SK-N-SH treated with all-trans-retinoic acid at 6 μM for 48 hours (cell line): ENCODE data around the gene ATP8A2.

Experiments
- BACH2 ChIP-seq: fragments of 250-450 bp; sonication (Bioruptor Pico); IDR thresholded peaks from 2 replicates; pipeline ENCODE4 v1.9.0; 2021; ENCODE audit warnings: mild to moderate bottlenecking, borderline replicate concordance
- CREB5 ChIP-seq: fragments of 250-450 bp; sonication (Bioruptor Pico); IDR thresholded peaks from 2 replicates; pipeline ENCODE4 v1.5.1; 2020; ENCODE audit warnings: low read depth, mild to moderate bottlenecking, moderate library complexity
- CSDC2 ChIP-seq: fragments of 250-450 bp; sonication (Bioruptor Pico); IDR thresholded peaks from 2 replicates; pipeline ENCODE4 v1.5.0; 2020; ENCODE audit warnings: mild to moderate bottlenecking, moderate library complexity
- CSRNP3 ChIP-seq: fragments of 250-450 bp; sonication (Bioruptor Pico); IDR thresholded peaks from 2 replicates; pipeline ENCODE4 v1.5.1; 2021; ENCODE audit warnings: mild to moderate bottlenecking, moderate library complexity
- RARB ChIP-seq: fragments of 250-450 bp; sonication (Bioruptor Pico); IDR thresholded peaks from 2 replicates; pipeline ENCODE4 v1.8.0; 2021; ENCODE audit warnings: mild to moderate bottlenecking, moderate library complexity
- TSHZ2 ChIP-seq: fragments of 250-450 bp; sonication (Bioruptor Pico); IDR thresholded peaks from 2 replicates; pipeline ENCODE4 v1.5.0; 2020; ENCODE audit warnings: mild to moderate bottlenecking, moderate library complexity
- ZC3H10 ChIP-seq: fragments of 250-450 bp; sonication (Bioruptor Pico); IDR thresholded peaks from 2 replicates; pipeline ENCODE4 v1.5.1; 2021; ENCODE audit warnings: mild to moderate bottlenecking, moderate library complexity
- ZFP3 ChIP-seq: fragments of 250-450 bp; sonication (Bioruptor Pico); IDR thresholded peaks from 2 replicates; pipeline ENCODE4 v1.5.0; 2020; ENCODE audit warnings: mild to moderate bottlenecking, moderate library complexity
- ZFP30 ChIP-seq: fragments of 450-650 bp; formaldehyde crosslinking; IDR thresholded peaks from 2 replicates; pipeline ENCODE4 v1.5.0; 2022; ENCODE audit warnings: mild to moderate bottlenecking, moderate library complexity
- ZNF565 ChIP-seq: fragments of 450-650 bp; formaldehyde crosslinking; conservative IDR thresholded peaks from 2 replicates; pipeline ENCODE4 v1.5.0; 2020; ENCODE audit warnings: low read depth, mild to moderate bottlenecking, moderate library complexity
- ZNF70 ChIP-seq: fragments of 450-650 bp; formaldehyde crosslinking; IDR thresholded peaks from 2 replicates; pipeline ENCODE4 v1.5.0; 2020; ENCODE audit warnings: mild to moderate bottlenecking, moderate library complexity

- TF ChIP-seq BACH2 (no peak), ZFP3 (CRISPR knock-in tag) (no peak), ZFP30 (CRISPR knock-in tag) (no peak), CSRNP3 (CRISPR knock-in tag) (no peak), CSDC2 (CRISPR knock-in tag) (no peak), ZNF565 (no peak), CREB5 (CRISPR knock-in tag) (no peak), ZNF70 (CRISPR knock-in tag) (no peak), TSHZ2 (no peak), ZC3H10 (no peak), RARB (CRISPR knock-in tag) (no peak)
These were observed 206.8 kb downstream of the ATP8A2 start for GRCh38 chr13:25578526-25578925.
